K562 (cell line): ENCODE data around the gene MYRIP. TPM values are rescaled to one million over a fixed set of nuclear protein-coding genes. Genes with fewer than 3 reads are reported as not detected.

Source experiments
- ATF7 ChIP-seq: fragments of 450-650 bp; IDR thresholded peaks from 2 replicates; pipeline ENCODE4 v1.7.1; 2014; ENCODE audit warnings: mild to moderate bottlenecking, moderate library complexity
- BHLHE40 ChIP-seq: IDR thresholded peaks from 2 replicates; pipeline ENCODE4 v1.6.1; 2011; ENCODE audit warnings: low read length, improper control_type of control experiment
- CGGBP1 ChIP-seq: fragments of 250-450 bp; sonication (Bioruptor Pico); IDR thresholded peaks from 2 replicates; pipeline ENCODE4 v1.9.0; 2021; ENCODE audit warnings: mild to moderate bottlenecking
- CTCFL ChIP-seq: IDR thresholded peaks from 2 replicates; pipeline ENCODE4 v1.6.1; 2011; ENCODE audit warnings: borderline replicate concordance, low read depth, mild to moderate bottlenecking, moderate library complexity, low read length; ENCODE audit not compliant: insufficient read depth, poor library complexity, severe bottlenecking
- DMBX1 ChIP-seq: fragments of 250-450 bp; sonication (Bioruptor Pico); IDR thresholded peaks from 2 replicates; pipeline ENCODE4 v1.8.0; 2022; ENCODE audit warnings: inconsistent platforms, mild to moderate bottlenecking, moderate library complexity, borderline replicate concordance
- E2F5 ChIP-seq: sonication (generic); formaldehyde crosslinking; IDR thresholded peaks from 2 replicates; pipeline ENCODE4 v1.8.0; 2022; ENCODE audit warnings: mild to moderate bottlenecking, missing genetic modification reagents
- ESRRA ChIP-seq: fragments of 450-650 bp; IDR thresholded peaks from 2 replicates; pipeline ENCODE4 v1.6.1; 2014; ENCODE audit warnings: low read depth, mild to moderate bottlenecking, moderate library complexity, borderline replicate concordance
- HNRNPK ChIP-seq: fragments of 200-400 bp; formaldehyde crosslinking; IDR thresholded peaks from one replicate; pipeline ENCODE4 v1.6.1; 2018; ENCODE audit warnings: mild to moderate bottlenecking, low read depth, low read length; ENCODE audit not compliant: poor library complexity, severe bottlenecking
- JUND ChIP-seq, 2 experiments: IDR thresholded peaks; 2 replicates in 1 of 2; 3 replicates in 1 of 2; pipeline ENCODE4 v1.6.1; 2011; ENCODE audit warnings: borderline replicate concordance in 2 of 2, low read depth in 2 of 2, low read length in 2 of 2, improper control_type of control experiment in 1 of 2, missing biosample characterization in 1 of 2, missing genetic modification characterization in 1 of 2, missing genetic modification reagents in 1 of 2
- KLF16 ChIP-seq: IDR thresholded peaks from 2 replicates; pipeline ENCODE4 v1.6.1; 2016; ENCODE audit warnings: antibody characterized with exemption
- MAFK ChIP-seq: IDR thresholded peaks from 2 replicates; pipeline ENCODE4 v1.6.1; 2011; ENCODE audit warnings: low read length, improper control_type of control experiment
- MBD2 ChIP-seq: sonication (generic); IDR thresholded peaks from 2 replicates; pipeline ENCODE4 v1.6.1; 2016; ENCODE audit warnings: low read depth, borderline replicate concordance
- MEF2D ChIP-seq: conservative IDR thresholded peaks from 2 replicates; pipeline ENCODE4 v1.6.1; 2016; ENCODE audit warnings: low read depth, missing genetic modification characterization, missing compliant biosample characterization
- MYBL2 ChIP-seq, 2 experiments: fragments of 450-650 bp in 1 of 2; sonication (generic) in 1 of 2; formaldehyde crosslinking in 1 of 2; IDR thresholded peaks; 2 replicates each; pipeline versions ENCODE4 v1.6.1 to v1.8.1; 2017 to 2022; ENCODE audit warnings: borderline replicate concordance in 1 of 2, inconsistent platforms in 1 of 2, low read depth in 1 of 2, mild to moderate bottlenecking in 1 of 2, missing genetic modification reagents in 1 of 2, moderate library complexity in 1 of 2
- NRF1 ChIP-seq, 2 experiments: fragments of 450-650 bp; IDR thresholded peaks in 1 of 2; conservative IDR thresholded peaks in 1 of 2; 2 replicates each; pipeline ENCODE4 v1.6.1; 2014; ENCODE audit warnings: mild to moderate bottlenecking in 2 of 2
- PHF8 ChIP-seq: fragments of 200-600 bp; sonication (generic); IDR thresholded peaks from 2 replicates; pipeline ENCODE4 v1.6.1; 2012; ENCODE audit warnings: mixed run types, mild to moderate bottlenecking, inconsistent platforms, low read length, moderate library complexity, borderline replicate concordance
- SMAD2 ChIP-seq: fragments of 150-350 bp; IDR thresholded peaks from 2 replicates; pipeline ENCODE4 v1.6.1; 2014; ENCODE audit warnings: low read depth, mild to moderate bottlenecking, low read length
- ZNF146 ChIP-seq: IDR thresholded peaks from one replicate; pipeline ENCODE4 v1.6.1; 2018; ENCODE audit warnings: missing compliant biosample characterization; ENCODE audit not compliant: unreplicated experiment
- ZNF280A ChIP-seq: fragments of 450-650 bp; IDR thresholded peaks from 2 replicates; pipeline ENCODE4 v1.6.1; 2018; ENCODE audit warnings: mild to moderate bottlenecking, low read depth; ENCODE audit not compliant: partially characterized antibody
- ZNF444 ChIP-seq: fragments of 250-450 bp; sonication (Bioruptor Pico); IDR thresholded peaks from 2 replicates; pipeline ENCODE4 v1.4.0; 2020; ENCODE audit warnings: mild to moderate bottlenecking, moderate library complexity
- polyA plus RNA-seq, 8 experiments: library from polyadenylated mRNA; depleted of rRNA in 4 of 8; stranded (reverse) in 5 of 8; unstranded in 3 of 8; fragments of >200 nt; fragmentation: Nextera tagmentation in 2 of 8; fragmentation: Illumina TruSeq in 1 of 8; extraction: Ambion mirVana in 2 of 8; extraction: Trizol in 1 of 8; gene quantifications; 2 replicates each; pipeline versions ENCODE4 v1.2.1 to v1.2.3, GENCODE V29; 2011 to 2014; ENCODE audit warnings: inconsistent platforms in 1 of 8, missing spikeins in 1 of 8
- total RNA-seq, 7 experiments: library from RNA; depleted of rRNA in 6 of 7; stranded (reverse); fragments of >200 nt in 6 of 7; fragmentation: Illumina TruSeq in 2 of 7; extraction: Trizol in 2 of 7; gene quantifications; 2 replicates each; pipeline versions ENCODE4 v1.2.1 to v1.2.3, GENCODE V29; 2011 to 2021; ENCODE audit warnings: low replicate concordance in 1 of 7

Gene MYRIP
- total and polyA plus RNA-seq, 9 of the 15 experiments (the other 6 are each of a cell fraction or from before 2014, with no cell fraction given) = 0.03 to 0.12 TPM; not detected in 7

GRCh38 chr3:40191850-40192448, 382.5 kb downstream of the MYRIP start (continued):
- no peak for TF ChIP-seq HNRNPK
- TF ChIP-seq ZNF146 (CRISPR knock-in tag) = no peak
- TF ChIP-seq KLF16 = peak; percentile 43; the same call in 1 of the 2 replicates
- no peak for TF ChIP-seq PHF8
- no peak for TF ChIP-seq MYBL2 (IDR thresholded peaks at IDR 0.05; ENCODE audit: low read depth)
- TF ChIP-seq MYBL2 (CRISPR knock-in tag; IDR thresholded peaks at IDR 0.05; ENCODE audit: borderline replicate concordance) = no peak
- no peak for TF ChIP-seq MAFK
- peak; percentile 33; the same call in 1 of the 2 replicates for TF ChIP-seq JUND (IDR thresholded peaks at IDR 0.05; ENCODE audit: borderline replicate concordance, low read depth, low read length)
- TF ChIP-seq JUND (tag; IDR thresholded peaks at IDR 0.05; ENCODE audit: borderline replicate concordance, low read depth, low read length) = no peak
- TF ChIP-seq NRF1 (conservative IDR thresholded peaks at IDR 0.05 in 1 of 2, IDR thresholded peaks at IDR 0.05 in 1 of 2) = no peak
- TF ChIP-seq CTCFL = no peak
- TF ChIP-seq ZNF444 (CRISPR knock-in tag) = no peak
- TF ChIP-seq CGGBP1 (CRISPR knock-in tag) = no peak
- TF ChIP-seq ATF7 = no peak
- no peak for TF ChIP-seq ZNF280A
- TF ChIP-seq E2F5 (CRISPR knock-in tag) = no peak
- no peak for TF ChIP-seq MBD2
- TF ChIP-seq SMAD2 = no peak
- TF ChIP-seq BHLHE40 = 0 out of 2 replicates have a peak, but pooled peaks have one; percentile 13
- no peak for TF ChIP-seq MEF2D (tag)
- peak; percentile 66 for TF ChIP-seq ESRRA
- TF ChIP-seq DMBX1 (CRISPR knock-in tag) = no peak
- TF ChIP-seq, all 486 proteins: peak for 18
